ENCODE results near the gene ELSPBP1. TPM values are rescaled to one million over a fixed set of nuclear protein-coding genes. Genes with fewer than 3 reads are reported as not detected.

Gene ELSPBP1
- total and polyA plus RNA-seq, 8 donors, result not detected

DNA sequence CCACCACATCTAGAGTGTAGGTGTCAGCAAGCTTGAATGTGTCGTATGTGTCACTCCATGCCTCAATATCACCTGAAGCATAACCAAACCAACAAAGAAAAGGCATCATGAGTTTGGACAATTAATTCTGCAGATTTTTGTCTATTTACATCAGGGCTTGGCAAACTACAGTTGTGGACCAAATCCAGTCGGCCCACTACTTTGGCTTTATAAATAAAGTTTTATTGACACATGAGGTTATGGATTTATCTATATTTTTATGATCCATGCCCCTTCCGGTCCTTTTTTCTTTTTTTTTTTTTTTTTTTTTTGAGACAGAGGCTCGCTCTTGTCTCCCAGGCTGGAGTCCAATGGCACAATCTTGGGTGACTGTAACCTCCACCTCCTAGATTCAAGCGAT is 58.6 kb downstream of the ELSPBP1 start:
- WGBS, 2 donors, result 70 to 72% methylated on average over 5 of the region's 5 CpGs
- DNase-seq (no peak), FAIRE-seq (no peak), ATAC-seq (no peak)
- H3K4me3 ChIP-seq, result no peak overlapping the region
- no peaks in the 10 kb centered on the region for H3K27me3 ChIP-seq
- H3K9me3 ChIP-seq, result no peaks in the 10 kb centered on the region
- H3K27ac ChIP-seq, result no peak overlapping the region
- H3K36me3 ChIP-seq, result no peaks in the 10 kb centered on the region
- no peaks in the 10 kb centered on the region for H3K4me1 ChIP-seq
- intact Hi-C loops (cut with DNase I), result no loop called here
- TF ChIP-seq, protein P1, sequence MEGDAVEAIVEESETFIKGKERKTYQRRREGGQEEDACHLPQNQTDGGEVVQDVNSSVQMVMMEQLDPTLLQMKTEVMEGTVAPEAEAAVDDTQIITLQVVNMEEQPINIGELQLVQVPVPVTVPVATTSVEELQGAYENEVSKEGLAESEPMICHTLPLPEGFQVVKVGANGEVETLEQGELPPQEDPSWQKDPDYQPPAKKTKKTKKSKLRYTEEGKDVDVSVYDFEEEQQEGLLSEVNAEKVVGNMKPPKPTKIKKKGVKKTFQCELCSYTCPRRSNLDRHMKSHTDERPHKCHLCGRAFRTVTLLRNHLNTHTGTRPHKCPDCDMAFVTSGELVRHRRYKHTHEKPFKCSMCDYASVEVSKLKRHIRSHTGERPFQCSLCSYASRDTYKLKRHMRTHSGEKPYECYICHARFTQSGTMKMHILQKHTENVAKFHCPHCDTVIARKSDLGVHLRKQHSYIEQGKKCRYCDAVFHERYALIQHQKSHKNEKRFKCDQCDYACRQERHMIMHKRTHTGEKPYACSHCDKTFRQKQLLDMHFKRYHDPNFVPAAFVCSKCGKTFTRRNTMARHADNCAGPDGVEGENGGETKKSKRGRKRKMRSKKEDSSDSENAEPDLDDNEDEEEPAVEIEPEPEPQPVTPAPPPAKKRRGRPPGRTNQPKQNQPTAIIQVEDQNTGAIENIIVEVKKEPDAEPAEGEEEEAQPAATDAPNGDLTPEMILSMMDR (IDR thresholded peaks at IDR 0.05), result no peak

DNA sequence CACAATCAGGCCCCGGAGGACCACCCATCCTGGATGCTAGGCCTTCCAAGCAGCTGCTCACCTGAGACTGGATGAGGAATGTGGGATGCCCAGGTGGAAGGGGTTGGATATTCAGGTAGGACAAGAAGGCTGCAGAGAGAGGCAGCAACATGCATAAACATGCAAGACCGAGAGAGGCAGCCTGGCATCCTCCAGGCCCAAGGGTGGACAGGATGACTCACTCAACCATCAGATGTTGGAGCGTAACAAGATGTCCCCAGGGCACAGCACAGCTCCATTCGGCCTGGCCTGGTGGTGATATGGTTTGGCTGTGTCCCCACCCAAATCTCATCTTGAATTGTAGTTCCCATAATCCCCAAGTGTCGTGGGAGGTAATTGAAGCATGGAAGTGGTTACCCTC is 59.4 kb downstream of the ELSPBP1 start:
- intact Hi-C loops (cut with DNase I), result no loop called here
- no peak overlapping the region for H3K4me3 ChIP-seq
- H3K4me1 ChIP-seq, result no peaks in the 10 kb centered on the region
- H3K9me3 ChIP-seq, result no peaks in the 10 kb centered on the region
- no peaks in the 10 kb centered on the region for H3K36me3 ChIP-seq
- H3K27ac ChIP-seq, result no peak overlapping the region
- ATAC-seq, result no peak
- no peak for FAIRE-seq
- DNase-seq, result no peak
- no peaks in the 10 kb centered on the region for H3K27me3 ChIP-seq
- WGBS, 2 donors, result 69 to 80% methylated on average over 5 of the region's 5 CpGs
- TF ChIP-seq, protein P1 (IDR thresholded peaks at IDR 0.05), result no peak

DNA sequence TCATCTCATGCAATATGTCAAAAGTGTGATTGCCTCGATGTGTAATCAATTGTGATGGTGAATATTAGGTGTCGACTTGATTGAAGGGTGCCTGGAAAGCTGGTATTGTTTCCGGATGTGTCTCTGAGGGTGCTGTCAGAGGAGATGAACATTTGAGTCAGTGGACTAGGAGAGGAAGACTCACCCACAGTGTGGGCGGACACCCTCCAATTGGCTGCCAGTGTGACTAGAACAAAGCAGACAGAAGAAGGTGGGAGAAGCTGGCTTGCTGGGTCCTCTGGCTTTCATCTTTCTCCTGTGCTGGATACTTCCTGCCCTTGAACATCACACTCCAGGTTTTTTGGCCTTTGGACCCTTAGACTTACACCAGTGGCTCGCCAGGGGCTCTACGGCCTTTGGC is 64.9 kb downstream of the ELSPBP1 start:
- Histone ChIP-seq H3K4me3 (no peak overlapping the region), H3K27ac (no peak overlapping the region), H3K36me3 (no peaks in the 10 kb centered on the region), H3K9me3 (no peaks in the 10 kb centered on the region), H3K27me3 (no peaks in the 10 kb centered on the region), H3K4me1 (no peaks in the 10 kb centered on the region)
- intact Hi-C loops (cut with DNase I), result no loop called here
- TF ChIP-seq, protein P1 (IDR thresholded peaks at IDR 0.05), result no peak
- no peak for DNase-seq
- 84 to 88% methylated on average over 6 of the region's 6 CpGs for WGBS, 2 donors
- no peak for ATAC-seq
- FAIRE-seq, result no peak

DNA sequence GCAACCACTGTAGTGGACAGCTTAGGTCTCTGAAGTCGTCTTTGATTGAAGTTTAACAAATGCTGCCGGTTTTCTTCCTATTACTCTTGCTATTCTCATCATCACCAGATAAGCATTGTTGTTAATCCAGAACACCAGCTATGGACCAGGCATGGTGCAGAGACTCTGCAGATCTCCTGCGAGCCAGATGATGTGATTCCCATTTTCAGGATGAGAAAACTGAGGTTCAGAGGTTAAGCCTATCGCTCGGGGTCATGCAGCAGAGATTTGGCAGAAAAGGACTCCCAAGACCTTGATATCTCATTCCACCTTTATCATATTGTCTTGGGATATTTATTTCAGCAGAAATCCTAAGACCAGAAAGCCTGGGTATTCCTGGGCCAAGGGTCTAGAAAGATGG is 65.9 kb downstream of the ELSPBP1 start:
- no peak for DNase-seq
- no peak overlapping the region for H3K27ac ChIP-seq
- no peaks in the 10 kb centered on the region for H3K36me3 ChIP-seq
- intact Hi-C loops (cut with DNase I), result no loop called here
- H3K27me3 ChIP-seq, result no peaks in the 10 kb centered on the region
- H3K4me1 ChIP-seq, result no peaks in the 10 kb centered on the region
- WGBS, 2 donors, result 66 to 75% methylated on average over 5 of the region's 5 CpGs
- no peak for ATAC-seq
- no peak for FAIRE-seq
- TF ChIP-seq, protein P1 (IDR thresholded peaks at IDR 0.05), result no peak
- H3K9me3 ChIP-seq, result no peaks in the 10 kb centered on the region
- no peak overlapping the region for H3K4me3 ChIP-seq

DNA sequence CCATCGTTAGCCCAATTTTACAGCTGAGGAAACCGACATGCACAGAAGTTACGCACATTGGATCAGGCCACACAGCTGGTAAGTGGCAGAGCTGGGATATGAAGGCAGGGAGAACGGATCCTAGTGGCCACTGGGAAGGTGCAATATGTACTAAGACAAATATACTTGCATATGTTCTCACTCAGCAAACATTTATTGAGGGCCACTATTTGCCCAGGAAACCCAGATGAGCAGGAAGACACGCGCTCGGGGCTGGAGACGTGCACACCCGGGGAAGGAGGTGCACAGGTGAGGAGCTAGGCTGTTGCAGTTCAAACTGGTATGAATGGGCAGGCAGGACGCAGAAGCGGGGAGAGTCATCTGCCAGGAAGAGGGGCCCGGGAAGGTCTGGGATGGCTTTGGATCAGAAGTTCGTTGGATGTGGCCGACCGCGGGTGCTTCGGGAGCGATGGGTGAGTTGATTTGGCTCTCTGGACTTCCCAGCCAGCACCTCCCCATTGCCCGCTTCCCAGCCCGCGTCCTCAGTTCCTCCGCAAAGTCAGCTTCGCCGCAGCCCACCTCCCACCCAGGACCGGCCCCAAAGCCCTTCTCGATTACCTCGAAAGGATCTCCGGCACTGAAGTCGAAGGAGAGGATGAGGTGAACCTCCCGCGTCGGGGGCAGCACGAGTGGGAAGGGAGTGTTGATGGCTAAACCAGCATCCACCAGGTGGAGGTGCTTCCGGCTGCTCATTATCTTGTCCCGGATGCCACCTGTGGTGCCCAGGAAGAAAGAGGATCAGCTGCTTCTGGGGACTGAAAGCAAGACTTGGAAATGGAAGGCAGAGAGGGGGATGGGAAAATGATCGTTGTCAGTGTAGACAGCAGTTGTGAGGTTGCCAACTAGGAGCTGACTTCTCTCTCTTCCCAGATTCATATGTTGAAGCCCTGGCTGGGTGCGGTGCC is 67.2 kb downstream of the ELSPBP1 start:
- no peak overlapping the region for H3K27ac ChIP-seq
- no peak for FAIRE-seq
- intact Hi-C loops (cut with DNase I), result no loop called here
- H3K4me1 ChIP-seq, result no peaks in the 10 kb centered on the region
- no peaks in the 10 kb centered on the region for H3K27me3 ChIP-seq
- H3K9me3 ChIP-seq, result no peaks in the 10 kb centered on the region
- TF ChIP-seq, protein P1 (IDR thresholded peaks at IDR 0.05), result no peak
- H3K4me3 ChIP-seq, result no peak overlapping the region
- no peak for ATAC-seq
- WGBS, 2 donors, result 46 to 48% methylated on average over 37 of the region's 37 CpGs
- no peak for DNase-seq
- H3K36me3 ChIP-seq, result no peaks in the 10 kb centered on the region

All from pancreas (tissue), 10 donors.